IPS-11a (cell line): ENCODE data around the gene MCM7.
"Not testable (repeated sequence)": the region's sequence is repeated elsewhere in the genome, so short reads cannot be mapped to it uniquely, and the experiment has no call there.

Experiments
- H3K4me3 ChIP-seq: one replicate; pipeline ENCODE4 v1.5.1; 2013; ENCODE audit warnings: low read depth, low read length, control low read depth

The MCM7 gene

GRCh38 chr7:100101016-100101862 is at the start of gene MCM7, which contains the start of gene AP4M1:
Gene MCM7 (minus strand): TSS chr7:100101397. CDS start chr7:100101294, 103 bp downstream.
Gene AP4M1 (plus strand): TSS chr7:100101643. CDS start chr7:100101715, 72 bp downstream.
- H3K4me3 ChIP-seq: peak within 1 kb of the TSS; percentile 91

DNA sequence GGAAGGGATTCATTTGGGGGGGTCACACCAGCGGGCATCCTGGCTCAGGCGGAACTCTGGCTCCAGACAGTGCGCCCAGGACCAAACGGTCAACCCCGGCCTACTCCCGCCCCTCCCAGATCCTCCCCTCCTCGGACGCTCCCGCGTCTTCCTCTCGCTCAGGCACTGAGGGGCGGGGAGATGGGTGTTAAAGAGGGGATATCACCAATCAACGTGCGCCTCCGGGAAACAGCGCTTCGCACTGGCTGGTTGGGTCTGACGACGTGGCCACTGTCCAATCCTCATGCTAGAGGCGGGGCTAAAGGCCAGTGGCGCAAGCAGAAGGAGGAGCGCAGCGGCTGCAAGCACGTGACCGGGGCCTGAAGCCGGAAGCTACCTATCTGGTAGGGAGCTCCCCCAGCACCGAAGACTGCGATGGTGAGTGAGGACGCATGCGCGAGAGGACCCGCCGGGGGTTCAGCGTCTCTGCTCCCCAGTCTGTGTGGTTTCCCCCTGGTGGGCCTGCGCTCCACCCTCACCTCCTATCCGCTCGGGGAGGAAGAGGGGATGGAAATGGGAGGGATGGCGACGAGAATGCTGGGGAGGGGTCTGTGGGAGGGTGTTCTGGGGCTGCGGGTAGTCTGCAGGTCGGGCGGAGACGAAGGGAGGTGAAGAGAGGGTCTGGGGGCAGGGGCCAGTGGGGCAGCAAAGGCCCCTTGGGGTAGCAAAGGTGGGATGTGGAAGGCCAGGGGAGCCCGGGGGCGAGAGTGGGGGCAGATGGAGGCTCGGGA is 47.5 kb upstream of the MCM7 start, which contains the start of gene LAMTOR4:
Gene LAMTOR4, plus strand, starts transcription at position 360 of the 770 bp plus-strand sequence. Its CDS starts 55 bp downstream, at position 415.
- peak within 1 kb of the TSS; percentile 81 for H3K4me3 ChIP-seq

DNA sequence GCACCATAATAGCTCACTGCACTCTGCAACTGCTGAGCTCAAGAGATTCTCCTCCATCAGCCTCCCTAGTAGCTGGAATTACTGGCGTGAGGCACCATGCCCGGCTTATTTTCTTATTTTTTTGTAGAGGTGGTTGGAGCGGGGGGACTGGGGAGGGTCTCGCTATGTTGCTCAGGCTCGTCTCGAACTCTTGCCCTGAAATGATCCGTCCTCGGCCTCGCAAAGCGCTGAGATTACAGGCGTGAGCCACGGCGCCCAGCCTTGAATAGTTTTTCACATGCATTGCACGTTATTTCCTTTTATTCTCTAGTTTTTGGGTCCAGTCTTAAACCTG is 47.0 kb upstream of the MCM7 start:
- no peak overlapping the region for H3K4me3 ChIP-seq

- no peak overlapping the region for H3K4me3 ChIP-seq
Measured at GRCh38 chr7:100147278-100147677, 46.1 kb upstream of the MCM7 start.

- H3K4me3 ChIP-seq: not testable (repeated sequence)
Measured at GRCh38 chr7:100146350-100146749, 45.2 kb upstream of the MCM7 start.

DNA sequence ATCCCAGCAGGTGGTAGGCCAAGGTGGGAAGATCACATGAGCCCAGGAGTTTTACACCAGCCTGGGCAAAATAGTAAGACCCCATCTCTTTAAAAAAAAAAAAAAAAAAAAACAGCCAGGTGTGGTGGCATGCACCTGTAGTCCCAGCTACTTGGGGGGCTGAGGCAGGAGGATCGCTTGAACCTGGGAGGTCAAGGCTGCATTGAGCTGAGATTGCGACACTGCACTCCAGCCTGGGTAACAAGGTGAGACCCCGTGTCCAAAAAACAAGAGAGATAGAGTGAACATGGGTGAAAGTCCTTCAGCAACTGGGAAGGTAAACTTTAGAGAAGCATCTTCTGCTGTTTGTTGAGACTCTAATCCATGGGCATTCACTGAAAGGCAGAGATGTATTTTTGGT is 41.3 kb upstream of the MCM7 start:
- no peak overlapping the region for H3K4me3 ChIP-seq

DNA sequence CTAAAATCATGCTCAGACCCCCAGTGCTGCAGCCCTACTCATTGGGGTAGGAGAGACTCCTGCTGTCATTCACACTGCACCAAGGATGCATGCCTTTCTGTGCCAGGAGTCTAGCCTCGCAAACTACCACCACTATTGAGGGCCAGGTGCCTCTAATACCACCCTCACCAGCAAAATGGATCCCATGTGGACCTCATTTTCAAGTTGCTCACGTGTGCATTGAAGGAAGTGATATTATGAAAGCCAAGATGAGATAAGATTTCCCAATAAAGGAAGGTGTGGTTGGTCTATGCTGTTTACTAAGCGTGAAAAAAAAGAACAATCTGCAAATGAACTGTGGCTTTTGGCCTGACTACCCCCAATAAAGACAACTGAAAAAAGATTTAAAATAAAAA is 40.4 kb upstream of the MCM7 start:
- H3K4me3 ChIP-seq: no peak overlapping the region

GRCh38 chr7:100137851-100138760 is 36.9 kb upstream of the MCM7 start:
- H3K4me3 ChIP-seq: no peak overlapping the region

GRCh38 chr7:100132697-100133151 is 31.5 kb upstream of the MCM7 start:
- H3K4me3 ChIP-seq: no peak overlapping the region

DNA sequence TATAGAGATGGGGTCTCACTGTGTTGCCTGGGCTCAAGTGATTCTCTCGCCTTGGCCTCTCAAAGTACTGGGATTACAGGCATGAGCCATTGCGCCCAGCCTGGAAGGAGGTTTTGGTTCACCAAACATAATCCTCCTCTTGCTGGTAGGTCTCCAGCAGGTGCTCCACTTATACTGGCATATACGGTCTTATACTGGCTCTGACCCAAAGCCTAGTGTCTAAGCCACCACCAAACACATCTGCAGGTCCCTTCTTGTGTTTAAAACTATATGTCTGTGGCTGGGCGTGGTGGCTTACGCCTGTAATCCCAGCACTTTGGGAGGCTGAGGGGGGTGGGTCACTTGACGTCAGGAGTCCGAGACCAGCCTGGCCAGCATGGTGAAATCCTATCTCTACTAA is 30.9 kb upstream of the MCM7 start:
- H3K4me3 ChIP-seq: no peak overlapping the region

GRCh38 chr7:100130608-100131453 is 29.6 kb upstream of the MCM7 start:
- no peak overlapping the region for H3K4me3 ChIP-seq

- not testable (repeated sequence) for H3K4me3 ChIP-seq
Measured at GRCh38 chr7:100130220-100130607, 29.0 kb upstream of the MCM7 start.

- H3K4me3 ChIP-seq: no peak overlapping the region
Measured at GRCh38 chr7:100128637-100128963, 27.4 kb upstream of the MCM7 start.

DNA sequence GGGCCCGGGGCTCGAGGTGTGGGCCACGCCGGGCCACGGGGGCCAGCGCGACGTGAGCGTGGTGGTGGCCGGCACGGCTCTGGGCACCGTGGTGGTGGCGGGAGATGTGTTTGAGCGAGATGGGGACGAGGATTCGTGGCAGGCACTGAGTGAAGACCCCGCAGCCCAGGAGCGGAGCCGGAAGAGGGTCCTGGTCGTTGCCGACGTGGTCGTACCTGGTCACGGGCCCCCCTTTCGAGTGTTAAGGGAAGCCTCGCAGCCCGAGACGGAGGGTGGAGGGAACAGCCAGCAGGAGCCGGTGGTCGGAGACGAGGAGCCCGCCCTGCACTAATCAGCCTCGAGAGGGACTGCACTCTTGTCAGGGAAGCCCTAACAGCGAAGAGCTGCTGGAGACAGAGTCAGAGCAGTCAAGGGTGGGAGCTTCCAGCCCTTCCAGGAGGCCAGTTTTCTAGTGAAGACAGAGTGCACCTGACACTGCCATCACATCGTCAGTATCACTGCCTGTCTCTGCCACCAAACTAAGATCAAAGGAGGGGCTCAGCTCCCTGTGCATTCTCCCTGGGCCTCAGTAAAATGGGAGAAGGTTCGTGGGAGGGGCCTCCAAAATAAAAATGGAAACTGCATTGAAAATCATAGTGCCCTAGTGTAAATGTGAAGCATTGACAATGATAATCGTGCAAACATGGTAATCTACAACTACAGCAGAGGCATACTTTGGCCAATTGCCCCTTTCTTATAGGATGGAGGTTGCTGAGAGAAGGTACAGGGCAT is 26.9 kb upstream of the MCM7 start:
- peak overlapping the region; percentile 88 for H3K4me3 ChIP-seq

DNA sequence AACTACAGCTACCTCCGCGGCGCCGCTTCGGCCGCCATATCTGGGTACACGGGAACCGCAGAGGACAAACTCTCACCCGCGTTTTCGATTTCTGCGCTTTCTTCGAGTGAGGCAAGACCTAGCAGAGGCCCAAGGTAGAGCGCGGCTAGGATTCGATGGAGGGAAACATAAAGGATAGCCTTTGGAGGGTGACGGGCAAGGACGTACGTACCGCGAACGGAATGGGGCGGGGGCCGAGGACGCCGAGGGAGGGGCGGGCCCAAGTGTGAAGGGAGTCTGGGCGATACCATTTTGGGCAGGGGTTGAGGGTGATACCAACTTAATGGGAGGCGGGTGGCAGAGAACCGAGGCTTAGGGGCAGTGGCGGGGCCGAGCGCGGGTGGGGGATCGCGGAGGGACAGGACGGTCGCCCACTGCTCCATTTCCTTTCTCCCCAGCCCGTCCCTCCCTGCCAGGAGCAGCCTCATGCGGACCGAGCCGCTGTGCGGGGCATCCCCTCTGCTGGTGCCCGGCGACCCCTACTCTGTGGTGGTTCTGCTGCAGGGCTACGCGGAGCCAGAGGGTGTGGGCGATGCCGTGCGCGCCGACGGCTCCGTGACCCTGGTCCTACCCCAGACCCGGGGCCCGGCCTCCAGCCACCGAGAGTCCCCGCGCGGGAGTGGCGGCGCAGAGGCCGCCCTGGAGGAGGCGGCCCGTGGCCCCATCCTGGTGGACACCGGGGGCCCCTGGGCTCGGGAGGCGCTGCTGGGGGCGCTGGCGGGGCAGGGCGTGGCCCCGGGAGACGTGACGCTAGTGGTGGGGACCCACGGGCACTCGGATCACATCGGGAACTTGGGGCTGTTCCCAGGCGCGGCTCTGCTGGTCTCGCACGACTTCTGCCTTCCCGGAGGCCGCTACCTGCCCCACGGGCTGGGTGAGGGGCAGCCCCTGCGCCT is 26.0 kb upstream of the MCM7 start, which contains the start of gene MBLAC1:
Gene MBLAC1, plus strand, starts transcription at position 37 of the 935 bp plus-strand sequence. Its CDS starts 429 bp downstream, at position 466.
- peak within 1 kb of the TSS; percentile 88 for H3K4me3 ChIP-seq

DNA sequence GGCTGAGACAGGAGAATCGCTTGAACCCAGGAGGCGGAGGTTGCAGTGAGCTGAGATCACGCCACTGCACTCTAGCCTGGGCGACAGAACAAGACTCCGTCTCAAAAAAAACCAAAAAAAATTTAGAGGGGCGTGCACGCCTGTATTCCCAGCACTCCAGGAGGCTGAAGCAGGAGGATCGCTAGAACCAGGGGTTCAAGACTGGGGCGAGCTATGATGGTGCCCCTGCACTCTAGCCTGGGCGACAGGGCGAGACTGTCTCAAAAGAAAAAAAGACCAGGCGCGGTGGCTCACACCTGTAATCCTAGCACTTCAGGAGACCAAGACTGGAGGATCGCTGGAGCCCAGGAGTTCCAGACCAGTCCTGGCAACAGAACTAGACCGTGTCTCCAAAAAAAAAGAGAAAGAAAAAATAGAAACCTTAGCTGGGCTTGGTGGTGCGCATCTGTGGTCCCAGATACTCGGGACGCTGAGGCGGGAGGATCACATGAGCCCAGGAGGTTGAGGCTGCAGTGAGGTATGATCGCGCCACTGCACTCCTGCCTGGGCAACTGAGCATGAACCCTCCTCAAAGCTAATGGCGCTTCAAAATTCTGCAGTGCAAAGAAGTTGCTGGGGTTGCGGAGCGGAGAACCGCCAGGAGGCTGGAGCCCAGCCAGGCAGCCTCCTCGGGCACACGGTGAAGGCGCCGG is 25.2 kb upstream of the MCM7 start:
- peak overlapping the region; percentile 88 for H3K4me3 ChIP-seq
